OCI-LY7 (cell line): ENCODE data around the gene ANKRD1.

Source experiments
- CTCF ChIP-seq: fragments of 200-600 bp; sonication (generic); conservative IDR thresholded peaks from 2 replicates; pipeline ENCODE4 v1.5.1; 2014; ENCODE audit warnings: mild to moderate bottlenecking, antibody characterized with exemption, low read length, moderate library complexity, mixed read lengths
- EZH2phosphoT487 ChIP-seq: fragments of 200-600 bp; sonication (generic); IDR thresholded peaks from 2 replicates; pipeline ENCODE4 v1.6.1; 2018; ENCODE audit warnings: low read depth, borderline replicate concordance, mild to moderate bottlenecking, mixed run types, antibody characterized with exemption, low read length, moderate library complexity, mixed read lengths

- no peak for TF ChIP-seq CTCF
- TF ChIP-seq EZH2phosphoT487 = no peak
Observed at GRCh38 chr10:90930070-90930837, 9.4 kb upstream of the ANKRD1 start.
